Measurements from ENCODE around the gene PGAP6.
"Not testable (repeated sequence)": the region's sequence is repeated elsewhere in the genome, so short reads cannot be mapped to it uniquely, and the experiment has no call there.

PGAP6 gene

DNA sequence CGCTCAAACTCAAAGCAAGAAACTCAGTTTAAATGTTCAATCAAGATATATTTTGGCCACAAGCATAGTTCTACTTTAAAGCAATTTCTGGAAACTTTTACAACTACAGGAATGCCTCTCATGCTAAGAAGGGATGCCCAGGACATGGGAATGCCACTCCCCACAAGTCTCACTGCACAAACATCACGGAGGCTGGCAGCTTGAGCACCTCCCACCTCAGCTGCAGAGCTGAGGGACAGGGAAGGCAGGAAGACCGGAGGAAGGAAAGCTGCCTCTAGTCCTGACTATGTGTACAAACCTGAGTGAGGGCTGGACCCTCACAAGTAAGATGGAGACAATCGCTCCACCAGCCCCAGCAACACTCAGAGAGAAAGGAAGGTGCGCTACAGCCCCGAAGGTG, 34.6 kb downstream of the PGAP6 start:
- DNase-seq = no peak

DNA sequence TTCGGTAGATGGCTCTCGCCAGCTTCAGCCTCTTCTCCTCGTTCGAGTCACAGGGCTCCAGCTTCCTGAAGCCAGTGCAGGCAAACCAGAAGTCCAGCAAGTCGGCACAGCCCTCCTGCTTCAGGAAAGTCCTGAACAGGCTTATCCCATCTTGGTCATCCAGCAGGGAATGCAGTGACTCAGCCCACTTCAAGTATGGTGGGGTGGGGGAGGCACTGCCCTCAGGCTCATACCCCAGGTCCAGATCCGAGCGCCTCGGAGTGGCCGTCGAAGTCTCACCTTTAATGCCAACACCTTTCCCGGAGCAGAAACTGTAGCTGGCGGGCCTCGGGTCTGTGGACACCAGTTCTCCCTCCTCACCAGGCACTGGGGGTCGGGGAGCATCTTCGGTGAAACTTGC, 35.2 kb downstream of the PGAP6 start:
- no peak for DNase-seq
- TF ChIP-seq POLR2A (IDR thresholded peaks at IDR 0.05; ENCODE audit: low read length) = no peak
- TF ChIP-seq GATA1 (IDR thresholded peaks at IDR 0.05; ENCODE audit: low read depth, low read length) = no peak

More for the DNA sequence above, 34.6 kb downstream of the PGAP6 start:
- TF ChIP-seq POLR2A (IDR thresholded peaks at IDR 0.05; ENCODE audit: low read length) (no peak), GATA1 (IDR thresholded peaks at IDR 0.05; ENCODE audit: low read depth, low read length) (no peak)

DNA sequence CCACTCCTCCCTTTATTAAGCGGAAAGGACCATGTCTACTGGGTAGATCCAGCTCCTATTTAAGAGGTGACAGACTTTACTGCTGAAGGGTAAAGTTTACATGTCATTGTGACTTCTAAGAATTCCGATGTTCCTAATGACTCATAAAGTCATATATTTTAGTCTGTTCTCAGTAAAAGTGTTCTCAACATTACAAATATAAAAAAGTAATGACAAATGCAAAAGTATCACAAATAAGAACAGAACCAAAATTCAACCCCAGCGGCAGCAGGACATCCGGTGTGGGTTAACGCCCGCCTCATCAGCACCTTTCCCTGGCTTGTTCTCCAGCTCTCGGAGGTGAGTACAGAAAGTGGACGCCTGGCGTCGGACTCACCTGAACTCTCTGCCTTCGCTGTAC, 36.0 kb downstream of the PGAP6 start:
- no peak for TF ChIP-seq POLR2A (IDR thresholded peaks at IDR 0.05; ENCODE audit: low read length)

DNA sequence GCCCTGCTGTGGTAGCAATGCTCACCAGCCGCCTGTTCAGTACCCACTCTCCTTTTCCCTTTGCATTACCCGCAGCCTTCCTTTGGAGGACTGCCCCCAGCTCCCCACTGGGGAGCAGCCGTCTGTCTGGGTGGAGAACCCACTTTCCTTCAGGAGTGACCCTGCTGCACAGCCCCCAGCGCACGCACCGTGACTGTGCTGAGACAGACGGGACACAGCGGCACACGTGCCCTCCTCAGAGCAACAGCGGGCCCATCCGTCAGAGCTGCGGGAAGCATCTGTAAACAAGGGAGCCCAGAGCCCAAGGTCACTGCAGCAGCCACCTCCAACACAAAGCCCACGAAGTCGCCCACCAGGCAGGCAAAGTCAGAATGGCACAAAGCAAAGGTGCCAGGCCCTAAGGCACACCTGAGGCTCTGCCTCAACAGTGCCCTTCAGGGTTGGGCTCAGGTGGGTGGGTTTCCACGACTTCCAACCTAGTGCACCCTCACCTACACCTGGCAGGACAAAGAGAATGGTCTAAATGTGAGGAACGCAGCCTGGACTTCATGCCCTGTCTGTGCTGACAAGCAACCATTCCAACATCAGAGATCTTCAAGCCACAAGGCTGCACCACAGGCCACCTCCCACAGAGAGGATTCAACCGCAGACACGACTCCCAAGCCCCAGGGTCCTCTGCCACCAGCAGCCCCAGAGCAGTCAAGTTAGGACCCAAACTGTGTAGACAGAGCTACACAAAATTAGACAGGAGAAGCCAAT, 39.1 kb downstream of the PGAP6 start:
- TF ChIP-seq POLR2A (IDR thresholded peaks at IDR 0.05; ENCODE audit: low read length) (no peak), GATA1 (IDR thresholded peaks at IDR 0.05; ENCODE audit: low read depth, low read length) (no peak)
- no peak for DNase-seq

More for the DNA sequence above, 36.0 kb downstream of the PGAP6 start:
- DNase-seq = no peak

DNA sequence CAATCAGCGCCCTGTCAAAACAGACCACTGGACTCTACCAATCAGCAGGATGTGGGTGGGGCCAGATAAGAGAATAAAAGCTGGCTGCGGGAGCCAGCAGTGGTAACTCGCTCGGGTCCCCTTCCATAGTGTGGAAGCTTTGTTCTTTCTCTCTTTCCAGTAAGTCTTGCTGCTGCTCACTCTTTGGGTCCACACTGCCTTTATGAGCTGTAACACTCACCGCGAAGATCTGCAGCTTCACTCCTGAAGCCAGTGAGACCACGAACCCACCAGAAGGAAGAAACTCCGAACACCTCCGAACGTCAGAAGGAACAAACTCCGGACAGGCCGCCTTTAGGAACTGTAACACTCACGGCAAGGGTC, 39.8 kb downstream of the PGAP6 start:
- DNase-seq = not testable (repeated sequence)

DNA sequence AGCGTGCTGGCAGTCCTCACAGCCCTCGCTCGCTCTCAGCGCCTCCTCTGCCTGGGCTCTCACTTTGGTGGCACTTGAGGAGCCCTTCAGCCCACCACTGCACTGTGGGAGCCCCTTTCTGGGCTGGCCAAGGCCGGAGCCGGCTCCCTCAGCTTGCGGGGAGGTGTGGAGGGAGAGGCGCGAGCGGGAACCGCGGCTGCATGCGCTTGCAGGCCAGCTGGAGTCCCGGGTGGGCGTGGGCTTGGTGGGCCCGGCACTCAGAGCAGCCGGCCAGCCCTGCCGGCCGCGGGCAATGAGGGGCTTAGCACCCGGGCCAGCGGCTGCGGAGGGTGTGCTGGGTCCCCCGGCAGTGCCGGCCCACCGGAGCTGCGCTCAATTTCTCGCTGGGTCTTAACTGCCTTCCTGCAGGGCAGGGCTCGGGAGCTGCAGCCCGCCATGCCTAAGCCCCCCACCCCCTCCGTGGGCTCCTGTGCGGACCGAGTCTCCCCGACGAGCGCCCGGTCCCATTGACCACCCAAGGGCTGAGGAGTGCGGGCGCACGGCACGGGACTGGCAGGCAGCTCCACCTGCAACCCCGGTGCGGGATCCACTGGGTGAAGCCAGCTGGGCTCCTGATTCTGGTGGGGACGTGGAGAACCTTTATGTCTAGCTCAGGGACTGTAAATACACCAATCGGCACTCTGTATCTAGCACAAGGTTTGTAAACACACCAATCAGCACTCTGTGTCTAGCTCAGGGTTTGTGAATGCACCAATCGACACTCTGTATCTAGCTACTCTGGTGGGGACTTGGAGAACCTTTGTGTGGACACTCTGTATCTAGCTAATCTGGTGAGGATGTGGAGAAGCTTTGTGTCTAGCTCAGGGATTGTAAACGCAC, 40.4 kb downstream of the PGAP6 start:
- DNase-seq = not testable (repeated sequence)

DNA sequence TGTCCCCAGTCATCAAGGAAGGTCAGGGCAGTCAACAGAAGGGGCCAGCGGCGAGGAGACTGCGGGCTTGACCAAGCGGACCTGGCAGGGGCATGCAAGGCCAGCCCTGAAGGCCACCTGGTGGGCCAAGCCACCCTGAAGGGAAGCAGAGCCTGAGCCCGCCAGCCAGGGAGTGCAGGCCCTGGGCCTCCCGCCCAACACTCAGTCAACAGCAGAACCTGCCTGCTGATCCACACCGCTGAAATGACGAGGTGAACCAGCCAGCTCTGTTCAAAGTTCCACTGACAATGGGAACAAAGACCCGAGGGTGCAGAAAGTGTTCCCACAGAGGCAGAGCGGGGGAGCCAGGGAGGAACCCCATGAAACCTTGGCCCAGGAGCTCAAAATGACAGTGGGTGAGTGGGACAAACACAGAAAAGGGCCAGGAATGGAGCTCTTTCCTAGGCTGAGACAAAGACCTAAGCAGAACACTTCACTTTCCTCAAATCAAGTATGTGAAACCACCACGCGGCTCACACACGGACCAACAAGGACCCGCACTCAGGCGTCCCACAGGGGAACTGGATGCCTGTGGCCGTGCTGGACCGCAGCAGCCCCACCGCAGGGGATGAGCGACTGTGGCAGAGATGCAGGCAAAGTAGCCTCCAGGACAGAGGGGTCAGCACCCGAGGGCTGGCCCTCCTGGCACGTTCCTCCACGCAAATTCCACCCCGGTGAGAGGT, 41.2 kb downstream of the PGAP6 start:
- DNase-seq = no peak
- TF ChIP-seq GATA1 (IDR thresholded peaks at IDR 0.05; ENCODE audit: low read depth, low read length) (no peak), POLR2A (IDR thresholded peaks at IDR 0.05; ENCODE audit: low read length) (no peak)

DNA sequence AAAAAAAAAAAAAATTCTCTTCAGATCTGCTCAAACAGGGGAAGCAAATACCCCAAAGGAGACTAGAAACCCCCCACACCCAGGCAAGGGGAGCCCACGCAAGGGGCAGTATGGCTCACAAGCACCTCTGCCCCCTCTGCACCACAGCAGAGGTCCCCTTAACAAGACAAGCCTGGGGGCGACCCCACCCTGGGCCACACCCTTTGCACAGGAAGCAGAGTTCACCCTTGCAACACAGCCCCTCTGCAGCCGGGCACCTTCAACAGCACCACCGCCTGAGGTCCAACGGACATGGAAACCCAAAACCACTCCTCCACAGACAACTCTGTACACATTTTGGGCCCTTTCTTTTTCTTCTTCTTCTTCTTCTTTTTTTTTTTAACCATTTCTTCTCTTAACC, 42.1 kb downstream of the PGAP6 start:
- DNase-seq = peak in 1 of 2 experiments; percentile 34
- TF ChIP-seq POLR2A (IDR thresholded peaks at IDR 0.05; ENCODE audit: low read length) (no peak), GATA1 (IDR thresholded peaks at IDR 0.05; ENCODE audit: low read depth, low read length) (no peak)

DNA sequence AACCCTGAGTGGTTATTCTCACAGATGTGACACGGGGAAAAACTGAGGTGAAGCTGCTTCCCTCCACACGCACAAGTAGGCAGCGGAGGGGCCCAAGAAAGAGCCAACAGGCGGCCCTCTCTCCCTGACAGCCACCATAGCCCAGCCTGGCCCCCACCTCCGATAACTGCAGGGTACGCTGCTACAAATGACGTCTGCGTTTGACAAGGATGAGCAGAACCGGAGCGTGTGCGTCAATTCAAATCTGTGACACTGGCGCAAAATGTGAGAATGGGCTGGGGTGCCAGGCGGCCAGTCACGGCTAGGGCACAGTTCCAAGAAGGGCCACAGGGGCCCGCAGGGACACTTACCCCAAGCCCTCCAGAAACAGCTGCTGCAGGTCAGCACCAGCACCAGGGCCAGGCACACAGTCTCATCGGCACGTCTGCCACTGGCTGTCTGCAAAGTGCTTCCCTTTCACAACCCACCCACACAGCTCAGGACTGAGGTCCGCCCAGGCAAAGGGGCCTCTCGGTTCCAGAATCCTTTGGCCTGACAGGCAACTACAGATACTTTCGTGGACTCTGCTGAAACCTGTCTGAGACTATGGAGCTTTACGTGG, 43.7 kb downstream of the PGAP6 start:
- TF ChIP-seq GATA1 (IDR thresholded peaks at IDR 0.05; ENCODE audit: low read depth, low read length) (no peak), POLR2A (IDR thresholded peaks at IDR 0.05; ENCODE audit: low read length) (no peak)
- no peak for DNase-seq

DNA sequence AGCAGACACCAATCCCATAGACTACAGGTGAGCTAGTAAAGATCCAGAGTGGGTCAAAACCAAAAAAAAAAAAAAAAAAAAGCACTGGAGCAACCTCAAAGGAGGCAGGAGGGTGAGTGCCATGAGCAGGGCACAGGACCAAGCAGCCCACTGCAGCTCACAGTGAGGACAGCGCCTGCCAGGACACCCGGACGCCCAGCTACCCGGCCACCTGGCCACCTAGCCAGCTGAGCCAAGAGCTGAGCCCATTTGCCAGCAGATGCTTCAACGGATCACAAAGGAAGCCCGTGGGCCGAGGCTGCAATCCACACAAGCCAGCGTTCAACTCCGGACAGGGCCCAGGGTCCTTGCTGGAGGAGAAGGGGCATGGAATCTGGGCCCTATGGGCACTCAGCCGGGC, 44.3 kb downstream of the PGAP6 start:
- TF ChIP-seq POLR2A (IDR thresholded peaks at IDR 0.05; ENCODE audit: low read length) (no peak), GATA1 (IDR thresholded peaks at IDR 0.05; ENCODE audit: low read depth, low read length) (no peak)
- no peak for DNase-seq

DNA sequence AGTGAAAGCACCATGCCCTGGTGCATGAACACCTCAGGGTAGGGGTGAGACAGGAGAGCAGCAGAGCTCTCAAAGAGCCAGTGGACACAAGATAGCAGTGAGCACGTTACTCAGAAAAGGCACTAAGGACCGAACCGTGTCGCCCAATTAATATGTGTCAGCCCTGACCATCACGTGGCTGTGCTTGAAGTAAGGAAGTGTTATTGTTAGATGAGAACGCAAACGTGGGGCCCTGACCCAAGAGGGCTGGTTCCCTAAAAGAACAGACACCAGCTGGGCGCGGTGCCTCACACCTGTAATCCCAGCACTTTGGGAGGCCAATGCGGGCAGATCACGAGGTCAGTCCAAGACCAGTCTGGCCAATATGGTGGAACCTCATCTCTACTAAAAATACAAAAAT, 45.5 kb downstream of the PGAP6 start:
- DNase-seq = no peak
- no peak for TF ChIP-seq POLR2A (IDR thresholded peaks at IDR 0.05; ENCODE audit: low read length)
- TF ChIP-seq GATA1 (IDR thresholded peaks at IDR 0.05; ENCODE audit: low read depth, low read length) = no peak

DNA sequence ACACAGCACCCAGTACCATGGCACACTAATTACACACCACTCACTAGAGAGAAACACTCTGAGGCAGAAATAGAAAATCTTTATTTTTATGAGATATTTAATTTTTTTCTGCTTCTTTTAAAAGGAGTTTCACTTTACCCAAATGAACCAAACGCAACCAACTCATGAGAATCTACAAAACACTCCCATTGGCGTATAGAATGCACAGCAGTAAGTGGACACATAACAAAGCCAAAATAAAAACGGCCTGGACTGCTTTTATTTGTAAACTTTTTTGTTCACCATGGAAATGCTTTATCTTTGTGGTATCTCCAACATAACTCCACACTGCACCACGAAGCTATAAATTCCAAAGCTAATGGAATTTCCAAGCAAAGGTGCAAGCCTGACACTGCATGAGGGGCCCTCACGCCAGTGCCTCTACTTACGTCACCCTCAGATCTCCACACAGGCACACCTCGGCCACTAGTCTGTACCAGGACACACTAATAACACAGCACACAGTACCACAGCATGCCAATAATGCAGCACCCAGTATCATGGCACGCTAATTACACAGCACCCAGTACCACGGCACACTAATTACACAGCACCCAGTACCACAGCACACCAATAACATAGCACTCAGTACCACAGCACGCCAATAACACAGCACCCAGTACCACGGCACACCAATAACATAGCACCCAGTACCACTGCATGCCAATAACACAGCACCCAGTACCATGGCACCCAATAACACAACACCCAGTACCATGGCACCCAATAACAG, 46.7 kb downstream of the PGAP6 start:
- DNase-seq = not testable (repeated sequence)

DNA sequence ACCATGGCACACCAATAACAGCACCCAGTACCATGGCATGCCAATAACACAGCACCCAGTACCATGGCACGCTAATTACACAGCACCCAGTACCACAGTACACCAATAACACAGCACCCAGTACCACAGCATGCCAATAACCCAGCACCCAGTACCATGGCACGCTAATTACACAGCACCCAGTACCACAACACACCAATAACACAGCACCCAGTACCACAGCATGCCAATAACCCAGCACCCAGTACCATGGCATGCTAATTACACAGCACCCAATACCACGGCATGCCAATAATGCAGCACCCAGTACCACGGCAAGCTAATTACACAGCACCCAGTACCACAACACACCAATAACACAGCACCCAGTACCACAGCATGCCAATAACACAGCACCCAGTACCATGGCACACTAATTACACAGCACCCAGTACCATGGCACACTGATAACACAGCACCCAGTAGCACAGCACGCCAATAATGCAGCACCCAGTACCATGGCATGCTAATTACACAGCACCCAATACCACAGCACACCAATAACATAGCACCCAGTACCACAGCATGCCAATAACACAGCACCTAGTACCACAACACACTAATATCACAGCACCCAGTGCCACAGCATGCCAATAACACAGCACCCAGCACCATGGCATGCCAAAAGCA, 47.5 kb downstream of the PGAP6 start:
- DNase-seq = not testable (repeated sequence)

Measured in erythroblast (primary cell).